ENCODE measurements around the gene PCDH18. TPM values are rescaled to one million over a fixed set of nuclear protein-coding genes. Genes with fewer than 3 reads are reported as not detected.
"Not testable (repeated sequence)": the region's sequence is repeated elsewhere in the genome, so short reads cannot be mapped to it uniquely, and the experiment has no call there.

The PCDH18 gene
- total RNA-seq, 1 donor from 2014 or later = 6.9 TPM

- DNase-seq (no peak), ATAC-seq (no peak)
- intact Hi-C loops (cut with DNase I) = no loop called here
- H3K4me1 ChIP-seq = no peaks in the 10 kb centered on the region
- TF ChIP-seq CTCF (IDR thresholded peaks at IDR 0.05) = no peak
- H3K27ac ChIP-seq = no peak overlapping the region
- H3K27me3 ChIP-seq = no peaks in the 10 kb centered on the region
- H3K9me3 ChIP-seq = no peaks in the 10 kb centered on the region
- no peaks in the 10 kb centered on the region for H3K36me3 ChIP-seq
- no peak overlapping the region for H3K4me3 ChIP-seq
These were observed 36.7 kb downstream of the PCDH18 start for GRCh38 chr4:137495578-137495977.

- H3K4me3 ChIP-seq; H3K27me3 ChIP-seq; H3K4me1 ChIP-seq; H3K27ac ChIP-seq; H3K9me3 ChIP-seq; H3K36me3 ChIP-seq; intact Hi-C loops (cut with DNase I): not testable (repeated sequence)
- ATAC-seq (peak; percentile 74), DNase-seq (peak; percentile 76)
These were observed 48.9 kb downstream of the PCDH18 start for GRCh38 chr4:137483313-137483959.

DNA sequence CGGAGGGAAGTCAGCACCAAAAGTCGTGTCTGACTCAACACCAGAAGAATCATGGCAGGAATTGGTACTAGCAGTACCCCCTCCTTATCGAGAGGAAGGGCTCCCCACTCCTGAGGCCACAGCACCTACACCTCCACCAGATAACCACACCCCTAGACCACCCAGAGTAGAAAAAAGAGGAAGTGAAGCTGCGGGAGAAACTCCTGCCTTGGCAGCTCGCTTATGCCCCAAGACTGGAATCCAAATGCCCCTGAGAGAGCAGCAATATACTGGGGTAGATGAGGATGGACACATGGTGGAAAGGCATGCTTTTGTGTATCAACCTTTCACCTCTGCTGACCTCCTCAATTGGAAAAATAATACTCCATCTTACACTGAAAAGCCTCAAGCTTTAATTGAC, 52.6 kb downstream of the PCDH18 start:
- H3K4me3 ChIP-seq; intact Hi-C loops (cut with DNase I); H3K36me3 ChIP-seq; H3K27ac ChIP-seq; ATAC-seq; H3K4me1 ChIP-seq; DNase-seq; H3K9me3 ChIP-seq; H3K27me3 ChIP-seq: not testable (repeated sequence)

- intact Hi-C loops (cut with DNase I) = no loop called here
- DNase-seq (no peak), ATAC-seq (no peak)
- no peak for TF ChIP-seq CTCF (IDR thresholded peaks at IDR 0.05)
- Histone ChIP-seq H3K4me1 (no peaks in the 10 kb centered on the region), H3K36me3 (no peaks in the 10 kb centered on the region), H3K9me3 (no peaks in the 10 kb centered on the region), H3K4me3 (no peak overlapping the region), H3K27ac (no peak overlapping the region), H3K27me3 (no peaks in the 10 kb centered on the region)
These were observed 55.9 kb downstream of the PCDH18 start for GRCh38 chr4:137476345-137476744.

DNA sequence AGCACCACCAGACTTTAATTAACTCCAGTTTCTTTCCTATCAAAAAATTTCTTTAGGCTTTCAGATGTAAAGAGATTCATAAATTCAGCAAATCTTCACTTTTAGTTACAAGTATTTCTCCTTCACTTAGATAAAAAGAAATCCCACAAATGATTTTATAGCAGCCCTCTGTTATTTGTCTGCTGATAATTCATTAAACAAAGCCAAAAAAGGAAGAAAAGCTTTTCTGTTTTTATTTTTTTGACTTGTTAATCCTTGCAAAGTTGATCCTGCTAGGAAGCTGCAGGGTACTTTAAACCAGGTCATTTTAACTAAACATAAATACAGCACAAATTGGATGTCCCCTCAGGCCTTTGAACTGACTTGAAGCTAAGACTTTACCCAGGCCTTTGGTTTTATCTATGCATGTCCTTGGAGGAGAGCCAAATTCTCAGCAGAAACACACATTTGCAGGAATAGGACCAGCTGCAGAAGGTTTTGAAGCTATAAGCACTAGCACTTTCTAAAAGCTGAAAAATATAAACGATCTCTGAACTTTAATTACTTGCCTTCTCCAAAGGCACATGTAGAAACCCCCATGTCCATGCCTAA, 57.5 kb downstream of the PCDH18 start:
- H3K36me3 ChIP-seq = no peaks in the 10 kb centered on the region
- intact Hi-C loops (cut with DNase I) = no loop called here
- no peak overlapping the region for H3K27ac ChIP-seq
- H3K27me3 ChIP-seq = no peaks in the 10 kb centered on the region
- H3K4me3 ChIP-seq = no peak overlapping the region
- no peaks in the 10 kb centered on the region for H3K9me3 ChIP-seq
- TF ChIP-seq CTCF (IDR thresholded peaks at IDR 0.05) = no peak
- no peaks in the 10 kb centered on the region for H3K4me1 ChIP-seq
- no peak for DNase-seq
- no peak for ATAC-seq

- Histone ChIP-seq H3K36me3 (no peaks in the 10 kb centered on the region), H3K27ac (no peak overlapping the region), H3K9me3 (no peaks in the 10 kb centered on the region), H3K27me3 (no peaks in the 10 kb centered on the region), H3K4me3 (no peak overlapping the region), H3K4me1 (no peaks in the 10 kb centered on the region)
- DNase-seq (no peak), ATAC-seq (no peak)
- intact Hi-C loops (cut with DNase I) = no loop called here
- no peak for TF ChIP-seq CTCF (IDR thresholded peaks at IDR 0.05)
These were observed 60.4 kb downstream of the PCDH18 start for GRCh38 chr4:137471895-137472294.

DNA sequence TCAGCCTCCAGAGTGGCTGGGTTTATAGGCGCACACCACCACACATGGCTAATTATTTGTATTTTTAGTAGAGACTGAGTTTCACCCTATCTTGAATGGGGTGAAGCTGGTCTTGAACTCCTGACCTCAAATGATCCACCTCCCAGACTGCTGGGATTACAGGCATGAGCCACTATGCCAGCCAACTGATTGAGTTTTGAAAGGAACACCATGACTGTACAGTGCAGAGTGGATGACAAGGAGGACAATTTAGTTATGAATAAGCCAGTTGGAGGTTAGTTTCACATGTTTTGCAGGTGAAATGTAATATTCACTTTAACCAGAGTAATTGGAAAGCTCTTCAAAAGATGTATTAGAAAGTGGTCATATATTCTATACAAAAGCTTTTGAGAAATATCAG, 60.8 kb downstream of the PCDH18 start:
- H3K27ac ChIP-seq = no peak overlapping the region
- intact Hi-C loops (cut with DNase I) = no loop called here
- no peaks in the 10 kb centered on the region for H3K4me1 ChIP-seq
- DNase-seq = no peak
- no peak for TF ChIP-seq CTCF (IDR thresholded peaks at IDR 0.05)
- H3K27me3 ChIP-seq = no peaks in the 10 kb centered on the region
- H3K9me3 ChIP-seq = no peaks in the 10 kb centered on the region
- ATAC-seq = no peak
- no peaks in the 10 kb centered on the region for H3K36me3 ChIP-seq
- H3K4me3 ChIP-seq = no peak overlapping the region
